Measurements from ENCODE around the gene TRIM17.

- TF ChIP-seq CTCF (conservative IDR thresholded peaks at IDR 0.05 in 1 of 2, IDR thresholded peaks at IDR 0.05 in 1 of 2; ENCODE audit: low read depth in 1 of 2, low read length in 2 of 2) (no peak), EZH2 (IDR thresholded peaks at IDR 0.05; ENCODE audit: low read length, missing control alignments) (no peak)
Measured at GRCh38 chr1:228365271-228366061, 51.2 kb downstream of the TRIM17 start.
